Pancreas (tissue), 10 donors: ENCODE measurements around the gene ZBP1. TPM values are rescaled to one million over a fixed set of nuclear protein-coding genes. Genes with fewer than 3 reads are reported as not detected.

Experiments used
- ATAC-seq, 4 donors: fragments of 200-7000 bp; cut with Tn5 transposase; one replicate each; pipeline versions ENCODE4 v1.8.0 to v1.9.1; 2020; ENCODE audit warnings: mild to moderate bottlenecking in 4 of 4, moderate library complexity in 4 of 4
- DNase-seq, 6 donors: peaks; one replicate each; pipeline ENCODE4 v3.0.0-alpha.2; 2020
- FAIRE-seq: peaks from 2 replicates; lab custom pipeline; 2012; peaks lifted over from hg19 to GRCh38; lab: Jason Lieb, UNC
- H3K27ac ChIP-seq, 4 donors: fragments of 200-600 bp; sonication (generic); 1 replicate in 3 of 4; 2 replicates in 1 of 4; pipeline versions ENCODE4 v1.5.0 to v1.8.0; 2020
- H3K27me3 ChIP-seq, 4 donors: fragments of 200-600 bp; one replicate each; pipeline ENCODE4 v1.8.0; 2021
- H3K36me3 ChIP-seq, 3 donors: fragments of 200-600 bp; sonication (generic) in 1 of 3; one replicate each; pipeline versions ENCODE4 v1.5.0 to v1.8.0; 2020 to 2021
- H3K4me1 ChIP-seq, 3 donors: fragments of 200-600 bp; one replicate each; pipeline ENCODE4 v1.8.0; 2021
- H3K4me3 ChIP-seq, 4 donors: fragments of 200-600 bp; sonication (generic) in 2 of 4; one replicate each; pipeline versions ENCODE4 v1.5.0 to v1.8.0; 2020 to 2021
- H3K9me3 ChIP-seq, 4 donors: fragments of 200-600 bp; one replicate each; pipeline ENCODE4 v1.8.0; 2021
- WGBS, 2 donors: extraction: QIAGEN DNeasy Blood & Tissue Kit; methylation state at CpG; one replicate each; pipeline ENCODE4 v1.1.7; 2013; 5-methylcytosine and 5-hydroxymethylcytosine counted together
- intact Hi-C, 3 donors: fragments of 100-400 bp; cut with DNase I; formaldehyde crosslinking; loops; one replicate each; pipeline versions ENCODE4 v1.11.1 to v1.14.2; 2022
- polyA plus RNA-seq, 2 donors: library from polyadenylated mRNA; stranded (reverse); fragments of 200-250 nt; gene quantifications; one replicate each; pipeline ENCODE4 v1.2.3, GENCODE V29; 2013
- total RNA-seq, 6 donors: library from RNA; stranded (reverse); fragmentation: NEBNext Ultra II Directional in 4 of 6; extraction: Animal tissue kit (Norgen Biotek cat#: 25700) in 4 of 6; gene quantifications; one replicate each; pipeline versions ENCODE4 v1.2.1 to v1.2.4, GENCODE V29; 2021 to 2023
- TF ChIP-seq, protein P1 (sequence below), 4 donors: fragments of 200-600 bp; sonication (generic) in 3 of 4; IDR thresholded peaks; one replicate each; pipeline versions ENCODE4 v1.5.0 to v1.8.0; 2021; ENCODE audit warnings: antibody characterized with exemption in 4 of 4
- donor health status: healthy with polysubstance abuse.
- donor health status: DM: no; HTN: no; CAD: no; lungs with moderate emphysema.
- donor health status: DM: no; HTN: no; CAD: no.
- donor health status: control.
- donor health status: control.
- donor health status: Bipolar disorder and iron deficiency.
- donor health status: DM: yes; HTN: yes; CAD: no.
- donor health status: DM: no; HTN: no; CAD: no.
- donor health status: DM: no; HTN: no; CAD: no.
- donor health status: DM: yes; HTN: yes; CAD: no.

ZBP1 gene
- total and polyA plus RNA-seq, 8 donors: 0.09 to 0.90 (median 0.17) TPM; not detected in 3

DNA sequence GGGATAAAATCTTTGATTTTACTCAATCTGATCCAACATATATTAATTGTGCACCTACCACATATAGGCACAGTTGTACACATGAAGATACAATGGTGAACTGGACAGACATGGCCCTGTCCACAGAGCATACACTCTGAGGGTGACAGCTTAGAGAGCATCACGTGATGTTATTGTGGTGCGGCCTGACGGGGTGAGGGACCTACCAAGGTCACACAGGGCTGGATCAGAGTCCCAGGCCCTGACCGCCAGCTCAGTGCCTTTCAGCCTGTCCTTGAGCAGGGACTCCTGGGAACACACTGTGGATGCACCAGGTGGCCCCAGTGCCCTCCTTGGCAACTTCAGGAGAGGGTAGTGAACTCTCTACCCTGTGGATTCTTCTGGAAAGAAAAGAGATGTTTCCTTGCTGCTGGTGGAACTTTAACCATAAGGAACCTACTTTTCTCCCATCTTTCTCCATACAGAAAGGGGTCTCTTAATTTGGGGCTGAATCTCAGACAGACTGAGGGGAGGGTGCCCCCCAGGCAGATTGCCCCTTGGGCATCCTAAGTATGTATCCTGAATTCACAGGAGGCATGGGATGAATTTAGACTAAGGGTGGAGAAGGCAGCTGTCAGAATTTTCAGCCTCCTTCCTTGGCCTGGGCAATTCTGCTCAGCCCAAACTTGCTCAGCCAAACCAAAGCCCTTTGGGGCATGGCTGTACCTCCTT, 32.8 kb downstream of the ZBP1 start:
- Histone ChIP-seq H3K9me3 (no peaks in the 10 kb centered on the region), H3K36me3 (no peaks in the 10 kb centered on the region), H3K4me1 (no peaks in the 10 kb centered on the region), H3K4me3 (no peak overlapping the region), H3K27me3 (no peaks in the 10 kb centered on the region), H3K27ac (no peak overlapping the region)
- DNase-seq: no peak
- intact Hi-C loops: loop anchor here in 2 of 3 donors (10.0 kb wide), 2 partner anchors 63 to 213 kb away; partner anchors contain the start of gene CTCFL (in 1 of the 2)
- no peak for ATAC-seq
- 59 to 79% methylated on average over 4 of the region's 4 CpGs for WGBS, 2 donors
- FAIRE-seq: no peak
- TF ChIP-seq, protein P1, sequence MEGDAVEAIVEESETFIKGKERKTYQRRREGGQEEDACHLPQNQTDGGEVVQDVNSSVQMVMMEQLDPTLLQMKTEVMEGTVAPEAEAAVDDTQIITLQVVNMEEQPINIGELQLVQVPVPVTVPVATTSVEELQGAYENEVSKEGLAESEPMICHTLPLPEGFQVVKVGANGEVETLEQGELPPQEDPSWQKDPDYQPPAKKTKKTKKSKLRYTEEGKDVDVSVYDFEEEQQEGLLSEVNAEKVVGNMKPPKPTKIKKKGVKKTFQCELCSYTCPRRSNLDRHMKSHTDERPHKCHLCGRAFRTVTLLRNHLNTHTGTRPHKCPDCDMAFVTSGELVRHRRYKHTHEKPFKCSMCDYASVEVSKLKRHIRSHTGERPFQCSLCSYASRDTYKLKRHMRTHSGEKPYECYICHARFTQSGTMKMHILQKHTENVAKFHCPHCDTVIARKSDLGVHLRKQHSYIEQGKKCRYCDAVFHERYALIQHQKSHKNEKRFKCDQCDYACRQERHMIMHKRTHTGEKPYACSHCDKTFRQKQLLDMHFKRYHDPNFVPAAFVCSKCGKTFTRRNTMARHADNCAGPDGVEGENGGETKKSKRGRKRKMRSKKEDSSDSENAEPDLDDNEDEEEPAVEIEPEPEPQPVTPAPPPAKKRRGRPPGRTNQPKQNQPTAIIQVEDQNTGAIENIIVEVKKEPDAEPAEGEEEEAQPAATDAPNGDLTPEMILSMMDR (IDR thresholded peaks at IDR 0.05): no peak

DNA sequence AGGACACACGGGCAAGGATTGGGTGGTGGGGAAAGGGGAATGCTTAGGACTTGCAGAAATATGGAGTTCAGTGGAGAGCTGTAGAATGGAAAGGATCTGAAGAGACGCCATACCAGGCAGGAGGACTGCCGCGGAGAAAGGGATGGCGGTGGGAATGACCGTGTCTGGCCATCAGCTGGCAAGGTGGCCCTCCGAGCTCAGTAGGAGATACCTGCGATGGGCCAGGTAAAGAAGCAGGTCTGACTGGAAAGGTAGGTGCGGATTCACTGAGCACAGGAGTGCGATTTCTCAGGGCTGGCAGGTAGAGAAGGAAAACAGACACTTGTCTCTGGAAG, 33.3 kb downstream of the ZBP1 start:
- 71 to 78% methylated on average over 10 of the region's 10 CpGs for WGBS, 2 donors
- no peak for DNase-seq

DNA sequence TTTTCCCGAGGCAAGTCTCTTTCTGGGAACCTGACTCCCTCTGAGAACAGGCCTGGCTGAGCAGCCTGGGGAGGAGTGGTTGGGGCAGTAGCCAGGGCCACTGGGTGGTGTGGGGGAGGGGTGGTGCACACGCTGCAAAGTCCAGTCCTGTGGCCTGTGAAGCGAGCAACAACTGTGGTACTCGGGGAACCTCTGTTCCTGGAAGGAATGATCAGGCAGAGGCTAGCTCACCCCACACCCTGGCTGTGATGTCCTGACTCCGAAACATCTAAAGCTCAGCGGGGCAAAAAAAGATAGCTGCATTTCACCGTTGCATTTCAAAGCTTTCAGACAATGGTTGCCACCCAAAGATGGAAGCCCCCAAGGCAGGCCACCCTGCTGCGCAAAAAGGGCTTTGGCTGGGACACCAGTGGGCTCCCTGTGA, 33.8 kb downstream of the ZBP1 start:
- DNase-seq: no peak

More for the DNA sequence above, 33.3 kb downstream of the ZBP1 start:
- TF ChIP-seq, protein P1 (IDR thresholded peaks at IDR 0.05): no peak
- no peaks in the 10 kb centered on the region for H3K4me1 ChIP-seq
- no peaks in the 10 kb centered on the region for H3K9me3 ChIP-seq
- H3K27ac ChIP-seq: no peak overlapping the region
- intact Hi-C loops: loop anchor here in 2 of 3 donors (10.0 kb wide), 2 partner anchors 62 to 212 kb away; partner anchors contain the start of gene CTCFL (in 1 of the 2)
- H3K36me3 ChIP-seq: no peaks in the 10 kb centered on the region
- FAIRE-seq (no peak), ATAC-seq (no peak)
- no peaks in the 10 kb centered on the region for H3K27me3 ChIP-seq
- H3K4me3 ChIP-seq: no peak overlapping the region

DNA sequence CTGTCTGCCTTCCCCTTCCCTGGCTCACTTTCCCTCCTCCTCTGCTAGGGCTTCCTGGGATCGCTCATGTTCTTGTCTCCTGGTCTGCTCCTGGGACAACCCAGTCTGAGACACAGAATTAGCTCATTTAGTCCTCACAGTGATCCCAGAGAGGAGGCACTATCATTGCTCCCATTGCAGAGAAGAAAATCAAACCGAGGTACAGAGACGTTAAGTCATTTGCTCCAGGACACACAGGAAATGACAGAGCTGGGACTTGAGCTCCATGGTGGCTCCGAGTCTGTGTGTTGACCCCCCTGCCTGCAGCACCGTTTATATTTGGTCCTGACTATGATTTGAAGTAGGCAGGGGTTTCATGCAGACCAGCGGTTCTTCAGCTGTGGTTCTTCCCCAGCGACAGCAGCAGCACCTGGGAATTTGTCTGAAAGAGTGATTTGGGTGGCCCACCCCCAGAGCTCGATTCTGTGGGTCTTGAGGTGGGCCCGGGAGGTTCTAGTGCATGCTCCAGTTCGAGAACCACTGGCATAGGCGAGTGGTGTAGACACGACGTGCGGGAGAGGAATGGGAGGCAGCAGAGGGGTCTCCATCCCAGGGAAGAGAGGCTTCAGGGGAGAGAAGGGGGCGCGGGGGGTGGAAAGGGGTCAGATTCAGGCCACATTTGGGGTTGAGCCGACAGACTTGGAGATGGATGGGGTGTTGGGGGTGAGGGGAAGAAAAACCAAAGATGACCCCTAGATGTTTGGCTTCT, 34.6 kb downstream of the ZBP1 start:
- H3K27ac ChIP-seq: no peak overlapping the region
- H3K4me1 ChIP-seq: no peaks in the 10 kb centered on the region
- H3K9me3 ChIP-seq: no peaks in the 10 kb centered on the region
- FAIRE-seq: no peak
- H3K27me3 ChIP-seq: no peaks in the 10 kb centered on the region
- TF ChIP-seq, protein P1 (IDR thresholded peaks at IDR 0.05): no peak
- intact Hi-C loops: loop anchor here in 2 of 3 donors (10.0 kb wide), 2 partner anchors 61 to 211 kb away; partner anchors contain the start of gene CTCFL (in 1 of the 2)
- 50 to 57% methylated on average over 17 of the region's 17 CpGs for WGBS, 2 donors
- H3K4me3 ChIP-seq: no peak overlapping the region
- H3K36me3 ChIP-seq: no peaks in the 10 kb centered on the region
- DNase-seq: no peak
- no peak for ATAC-seq

More for the DNA sequence above, 33.8 kb downstream of the ZBP1 start:
- ATAC-seq (peak in 1 of 4 donors; percentile 35), FAIRE-seq (no peak)
- Histone ChIP-seq H3K4me1 (no peaks in the 10 kb centered on the region), H3K27ac (no peak overlapping the region), H3K36me3 (no peaks in the 10 kb centered on the region), H3K27me3 (no peaks in the 10 kb centered on the region), H3K4me3 (no peak overlapping the region), H3K9me3 (no peaks in the 10 kb centered on the region)
- intact Hi-C loops: loop anchor here in 2 of 3 donors (10.0 kb wide), 2 partner anchors 62 to 212 kb away; partner anchors contain the start of gene CTCFL (in 1 of the 2)
- TF ChIP-seq, protein P1 (IDR thresholded peaks at IDR 0.05): no peak
- WGBS, 2 donors: 43 to 44% methylated on average over 8 of the region's 8 CpGs
